ENCODE results near the gene AARS2. TPM values are rescaled to one million over a fixed set of nuclear protein-coding genes. Genes with fewer than 3 reads are reported as not detected.
A peak's percentile ranks its signal among the peaks of the same experiment; 100 is the strongest.
"Not testable (repeated sequence)": the region's sequence is repeated elsewhere in the genome, so short reads cannot be mapped to it uniquely, and the experiment has no call there.

The AARS2 gene
- total RNA-seq, 1 donor from 2014 or later = 28.8 TPM

GRCh38 chr6:44353336-44353735 lies 40.2 kb upstream of the AARS2 start:
- Mint-ChIP-seq H3K36me3 (ENCODE audit: insufficient read depth) (no peaks in the 10 kb centered on the region), H3K27me3 (peaks cover 8% of the 10 kb centered on the region), H3K9me3 (ENCODE audit: low read depth) (no peaks in the 10 kb centered on the region), H3K4me3 (ENCODE audit: low read depth) (no peak overlapping the region), H3K27ac (no peak overlapping the region), H3K4me1 (ENCODE audit: low read depth) (no peaks in the 10 kb centered on the region)
- no peak for DNase-seq (ENCODE audit: low spot score, unreplicated experiment)
- TF ChIP-seq CTCF (IDR thresholded peaks at IDR 0.05; ENCODE audit: unreplicated experiment) = no peak

- no peak for DNase-seq (ENCODE audit: low spot score, unreplicated experiment)
- no peaks in the 10 kb centered on the region for H3K9me3 Mint-ChIP-seq (ENCODE audit: low read depth)
- no peak for TF ChIP-seq CTCF (IDR thresholded peaks at IDR 0.05; ENCODE audit: unreplicated experiment)
- peaks cover 8% of the 10 kb centered on the region for H3K27me3 Mint-ChIP-seq
- H3K36me3 Mint-ChIP-seq (ENCODE audit: insufficient read depth) = no peaks in the 10 kb centered on the region
- H3K4me1 Mint-ChIP-seq (ENCODE audit: low read depth) = no peaks in the 10 kb centered on the region
- no peak overlapping the region for H3K27ac Mint-ChIP-seq
- H3K4me3 Mint-ChIP-seq (ENCODE audit: low read depth) = no peak overlapping the region
These were observed 39.1 kb upstream of the AARS2 start for GRCh38 chr6:44352259-44352658.

GRCh38 chr6:44350650-44350994 lies 37.5 kb upstream of the AARS2 start:
- H3K4me1 Mint-ChIP-seq (ENCODE audit: low read depth); DNase-seq (ENCODE audit: low spot score, unreplicated experiment); H3K27ac Mint-ChIP-seq; H3K4me3 Mint-ChIP-seq (ENCODE audit: low read depth); H3K36me3 Mint-ChIP-seq (ENCODE audit: insufficient read depth); H3K9me3 Mint-ChIP-seq (ENCODE audit: low read depth); H3K27me3 Mint-ChIP-seq: not testable (repeated sequence)

GRCh38 chr6:44349904-44350649 lies 36.9 kb upstream of the AARS2 start:
- no peaks in the 10 kb centered on the region for H3K36me3 Mint-ChIP-seq (ENCODE audit: insufficient read depth)
- no peaks in the 10 kb centered on the region for H3K9me3 Mint-ChIP-seq (ENCODE audit: low read depth)
- no peak overlapping the region for H3K4me3 Mint-ChIP-seq (ENCODE audit: low read depth)
- no peak for TF ChIP-seq CTCF (IDR thresholded peaks at IDR 0.05; ENCODE audit: unreplicated experiment)
- no peaks in the 10 kb centered on the region for H3K4me1 Mint-ChIP-seq (ENCODE audit: low read depth)
- no peak overlapping the region for H3K27ac Mint-ChIP-seq
- no peak for DNase-seq (ENCODE audit: low spot score, unreplicated experiment)
- H3K27me3 Mint-ChIP-seq = peaks cover 5% of the 10 kb centered on the region

GRCh38 chr6:44346818-44347217 lies 33.7 kb upstream of the AARS2 start:
- not testable (repeated sequence) for H3K4me3 Mint-ChIP-seq (ENCODE audit: low read depth); DNase-seq (ENCODE audit: low spot score, unreplicated experiment); H3K9me3 Mint-ChIP-seq (ENCODE audit: low read depth); H3K36me3 Mint-ChIP-seq (ENCODE audit: insufficient read depth); H3K27ac Mint-ChIP-seq; H3K4me1 Mint-ChIP-seq (ENCODE audit: low read depth)
- peaks cover 29% of the 10 kb centered on the region for H3K27me3 Mint-ChIP-seq

GRCh38 chr6:44342489-44342888 lies 29.3 kb upstream of the AARS2 start, which contains the start of gene SPATS1:
Gene SPATS1 (plus strand): TSS chr6:44342650. CDS start chr6:44343096, 446 bp downstream.
- Mint-ChIP-seq H3K36me3 (ENCODE audit: insufficient read depth) (no peaks in the 10 kb centered on the region), H3K4me1 (ENCODE audit: low read depth) (peaks cover 1% of the 10 kb centered on the region), H3K4me3 (ENCODE audit: low read depth) (no peak within 1 kb of the TSS), H3K27me3 (peaks cover 37% of the 10 kb centered on the region), H3K27ac (no peak within 1 kb of the TSS), H3K9me3 (ENCODE audit: low read depth) (no peaks in the 10 kb centered on the region)
- peak; percentile 16 for DNase-seq (ENCODE audit: low spot score, unreplicated experiment)
- TF ChIP-seq CTCF (IDR thresholded peaks at IDR 0.05; ENCODE audit: unreplicated experiment) = no peak
